IPS DF 4.7 (cell line): Measurements from ENCODE around the gene FRRS1.
"Not testable (repeated sequence)": the region's sequence is repeated elsewhere in the genome, so short reads cannot be mapped to it uniquely, and the experiment has no call there.

Experiments
- DNase-seq: peaks from one replicate; pipeline ENCODE4 v3.0.0-alpha.2; 2013; ENCODE audit warnings: low spot score; ENCODE audit errors: extremely low read depth

The FRRS1 gene

DNA sequence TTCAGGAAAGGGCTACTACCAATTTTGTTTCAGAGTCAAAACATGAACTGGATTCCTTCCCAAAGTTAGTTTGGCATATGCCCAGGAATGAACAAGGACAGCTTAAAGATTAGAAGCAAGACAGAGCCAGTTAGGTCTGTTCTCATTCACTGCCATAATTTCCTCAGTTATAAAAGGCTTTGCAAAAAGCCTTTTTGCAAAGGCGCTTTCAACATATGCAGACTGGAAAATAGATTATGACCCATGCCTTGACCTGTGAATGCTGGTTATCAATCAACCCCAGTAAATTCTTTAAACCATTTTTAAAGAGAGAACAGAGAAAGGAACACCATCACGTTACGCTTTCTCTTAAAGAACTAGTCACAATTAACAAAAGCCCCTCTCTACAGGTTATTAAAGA is 1.7 kb upstream of the FRRS1 start:
- no peak for DNase-seq

DNA sequence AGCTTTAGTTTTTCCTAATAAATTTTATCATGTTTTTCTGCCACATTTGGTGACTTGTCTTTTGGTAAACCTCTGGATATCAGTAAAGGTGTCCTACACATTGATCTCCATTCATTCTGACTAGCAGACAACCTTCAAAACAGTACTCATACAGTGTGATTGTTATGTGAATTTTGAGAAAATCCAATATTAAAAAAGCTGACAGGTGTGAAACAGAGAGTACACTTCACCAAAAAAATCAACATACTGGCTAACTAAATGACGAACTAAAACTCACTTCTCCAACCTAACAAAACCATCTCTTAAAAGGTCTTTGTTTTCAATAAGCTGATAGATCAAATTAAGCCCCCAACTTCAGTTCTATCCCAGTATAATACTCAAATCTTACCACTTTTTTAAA is 1.5 kb downstream of the FRRS1 start:
- no peak for DNase-seq

DNA sequence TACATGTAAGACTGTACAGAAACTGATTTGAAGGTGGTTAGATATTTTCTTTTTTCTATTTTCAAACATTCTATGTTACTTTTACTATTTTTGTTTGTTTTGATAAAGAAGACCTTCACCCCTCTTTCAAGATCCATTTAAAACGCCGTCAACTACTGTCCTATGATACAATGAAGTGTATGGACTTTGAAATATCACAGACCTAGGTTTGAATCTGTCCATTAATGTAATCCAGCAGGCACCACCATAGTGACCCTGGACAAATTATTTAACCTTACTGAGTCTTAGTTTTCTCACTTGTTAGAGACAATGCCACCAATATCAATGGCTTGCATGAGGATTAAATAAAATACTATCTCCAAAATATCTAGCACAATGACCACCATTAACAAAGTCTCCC is 2.0 kb downstream of the FRRS1 start:
- no peak for DNase-seq

DNA sequence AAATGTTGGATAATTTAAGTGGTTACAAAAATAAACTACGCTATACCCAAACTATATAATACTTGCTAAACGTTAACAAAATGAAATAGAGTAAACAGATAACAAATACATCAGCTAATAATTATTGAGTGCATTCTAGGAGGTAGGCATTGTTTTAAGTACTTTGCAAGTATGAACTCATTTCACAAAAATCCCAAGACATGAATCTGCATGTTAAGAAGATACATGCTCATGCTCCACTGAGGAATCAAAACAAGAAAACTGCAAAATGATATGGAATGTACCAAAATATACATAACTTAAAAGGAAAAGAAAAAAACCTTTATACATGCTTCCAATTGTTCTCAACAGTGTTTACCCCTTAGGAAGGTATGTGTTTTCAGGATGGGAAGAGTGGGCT is 2.5 kb downstream of the FRRS1 start:
- DNase-seq = no peak

DNA sequence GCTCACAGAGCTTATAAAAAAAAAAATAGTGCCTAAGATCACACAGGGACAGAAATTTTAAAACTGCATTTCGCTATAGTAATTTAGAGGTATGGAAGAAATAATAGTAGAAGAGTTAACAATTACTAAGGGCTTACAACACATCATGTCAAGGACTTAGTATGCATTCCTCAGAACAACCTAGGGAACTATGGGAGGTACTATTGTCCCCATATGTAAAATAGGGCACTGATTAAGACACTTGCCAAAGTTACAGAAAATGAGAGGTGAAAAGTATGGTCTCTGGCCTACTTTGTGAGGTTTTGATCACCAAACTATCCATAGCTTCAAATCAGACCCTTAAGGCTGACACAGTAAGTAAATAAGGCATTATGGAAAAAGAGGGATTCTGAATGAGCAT is 4.7 kb downstream of the FRRS1 start:
- DNase-seq = no peak

DNA sequence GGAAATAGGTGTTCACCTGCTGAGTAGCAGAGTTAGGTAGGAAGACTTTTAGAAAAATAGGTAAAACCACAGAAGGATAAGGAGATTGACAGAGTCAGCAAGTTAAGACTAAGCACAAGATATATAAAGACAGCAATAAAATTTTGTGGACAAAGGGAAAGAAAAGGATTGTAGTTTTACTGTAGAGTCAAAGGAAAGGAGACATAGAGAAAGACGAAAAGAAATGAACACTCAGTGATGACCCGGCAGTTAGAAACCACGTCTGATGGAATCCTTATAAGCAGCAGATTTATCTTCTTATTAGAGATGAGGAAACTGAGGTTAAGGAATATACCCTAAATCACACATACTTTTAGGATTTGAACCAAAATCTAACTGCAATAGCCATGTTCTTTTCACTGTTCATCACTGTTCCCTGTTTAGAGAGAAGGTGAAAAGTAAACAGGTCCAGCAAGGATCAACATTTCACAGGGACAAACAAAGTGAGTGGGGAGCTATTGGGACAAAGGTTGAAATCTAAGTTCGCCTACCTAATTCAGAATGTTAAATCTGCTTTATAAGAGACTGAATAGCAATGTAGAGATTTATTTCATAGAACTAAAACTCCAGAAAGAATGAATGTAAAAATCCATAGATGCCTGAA is 6.8 kb downstream of the FRRS1 start:
- DNase-seq = no peak

DNA sequence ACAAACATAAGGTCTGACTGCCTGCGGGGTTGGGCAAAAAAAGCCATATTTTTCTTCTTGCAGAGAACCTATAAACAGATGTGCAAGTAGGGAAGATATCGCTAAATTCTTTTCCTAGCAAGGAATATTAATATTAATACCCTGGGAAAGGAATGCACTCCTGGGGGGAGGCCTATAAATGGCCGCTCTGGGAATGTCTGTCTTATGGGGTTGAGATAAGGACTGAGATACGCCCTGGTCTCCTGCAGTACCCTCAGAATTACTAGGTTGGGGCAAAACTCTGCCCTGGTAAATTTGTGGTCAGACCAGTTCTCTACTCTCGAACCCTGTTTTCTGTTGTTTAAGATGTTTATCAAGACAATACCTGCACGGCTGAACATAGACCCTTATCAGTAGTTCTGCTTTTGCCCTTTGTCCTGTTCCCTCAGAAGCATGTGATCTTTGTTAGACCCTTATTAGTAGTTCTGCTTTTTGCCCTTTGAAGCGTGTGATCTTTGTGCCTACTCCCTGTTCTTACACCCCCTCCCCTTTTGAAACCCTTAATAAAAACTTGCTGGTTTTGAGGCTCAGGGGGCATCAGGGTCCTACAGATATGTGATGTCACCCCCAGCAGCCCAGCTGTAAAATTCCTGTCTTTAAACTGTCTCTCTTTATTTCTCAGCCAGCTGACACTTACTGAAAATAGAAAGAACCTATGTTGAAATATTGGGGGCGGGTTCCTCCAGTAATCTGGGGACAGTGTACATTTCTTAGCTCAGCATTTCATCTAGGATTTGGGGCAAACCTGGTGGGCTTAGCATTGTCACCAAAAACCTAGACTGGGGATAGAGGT is 7.5 kb downstream of the FRRS1 start:
- not testable (repeated sequence) for DNase-seq

DNA sequence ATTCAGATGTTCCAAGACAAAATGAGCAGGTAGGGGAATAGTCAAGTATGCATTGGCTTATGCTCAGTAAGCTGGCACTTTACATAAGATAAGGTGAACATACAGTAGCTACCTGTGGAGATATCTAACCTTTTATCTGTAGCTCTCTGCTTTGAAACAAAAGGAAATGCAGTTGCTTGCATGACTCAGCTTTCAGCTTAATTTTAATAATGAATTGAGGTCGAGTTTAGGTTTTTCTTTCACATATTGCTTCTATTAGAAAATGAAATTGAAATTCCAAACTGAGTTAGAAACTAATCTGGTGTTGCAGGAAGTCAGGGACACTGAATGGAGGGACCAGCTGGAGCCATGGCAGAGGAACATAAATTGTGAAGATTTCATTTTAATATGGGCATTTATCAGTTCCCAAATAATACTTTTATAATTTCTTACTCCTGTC is 8.3 kb downstream of the FRRS1 start:
- DNase-seq = no peak

DNA sequence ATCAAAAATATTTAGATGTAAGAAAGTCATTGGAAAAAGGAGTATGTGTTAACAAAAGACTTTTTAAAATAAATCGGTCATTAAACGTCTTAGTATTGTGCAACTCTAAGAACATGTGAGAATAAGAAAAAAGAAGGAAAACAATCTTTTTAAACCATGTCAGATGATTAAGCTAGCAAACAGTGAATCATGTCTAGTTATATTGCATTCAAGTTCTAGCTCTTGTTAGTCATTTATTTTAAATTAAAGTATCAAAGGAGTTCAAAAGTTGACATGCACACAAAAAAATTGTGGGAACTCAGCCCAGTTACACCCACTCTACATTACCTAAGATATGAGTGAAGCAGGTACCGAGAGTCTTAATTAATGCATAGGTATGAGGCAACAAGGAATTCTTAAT is 9.8 kb downstream of the FRRS1 start:
- no peak for DNase-seq

DNA sequence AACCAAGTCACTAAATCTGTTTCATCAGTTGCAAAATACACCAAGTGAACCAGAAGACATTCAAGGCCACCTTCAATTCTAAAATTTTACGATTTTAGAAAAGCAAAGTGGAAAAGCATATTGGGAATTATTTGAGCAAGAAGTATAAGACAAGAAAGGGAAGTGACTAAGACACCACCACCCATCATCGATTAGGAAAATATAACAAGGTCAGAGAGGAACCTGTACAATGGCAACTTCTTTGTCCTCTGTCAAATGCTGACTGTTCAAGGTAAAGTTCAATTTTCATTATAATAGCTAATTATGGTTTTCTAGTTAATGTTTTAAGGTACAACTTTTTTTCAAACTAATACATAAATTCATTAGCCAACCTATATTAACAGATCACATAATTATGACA is 10.8 kb downstream of the FRRS1 start:
- no peak for DNase-seq

DNA sequence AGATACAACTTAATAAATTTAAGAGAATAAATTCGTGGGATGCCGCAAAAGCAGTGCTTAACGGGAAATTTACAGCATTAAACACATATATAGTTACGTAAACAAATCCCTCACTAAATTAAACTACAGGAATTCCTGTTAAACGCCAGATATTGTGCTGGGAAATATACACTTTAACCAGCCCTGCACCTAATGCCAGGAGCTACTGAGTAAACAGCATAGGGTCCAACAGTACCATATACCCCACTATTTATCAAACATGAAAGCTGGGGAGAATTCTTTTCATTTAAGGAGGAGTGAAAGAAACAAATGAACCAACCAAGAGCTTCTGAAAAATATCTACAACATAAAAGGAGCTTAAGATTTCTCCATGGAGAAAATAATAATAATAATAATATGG is 11.7 kb downstream of the FRRS1 start:
- DNase-seq = no peak

DNA sequence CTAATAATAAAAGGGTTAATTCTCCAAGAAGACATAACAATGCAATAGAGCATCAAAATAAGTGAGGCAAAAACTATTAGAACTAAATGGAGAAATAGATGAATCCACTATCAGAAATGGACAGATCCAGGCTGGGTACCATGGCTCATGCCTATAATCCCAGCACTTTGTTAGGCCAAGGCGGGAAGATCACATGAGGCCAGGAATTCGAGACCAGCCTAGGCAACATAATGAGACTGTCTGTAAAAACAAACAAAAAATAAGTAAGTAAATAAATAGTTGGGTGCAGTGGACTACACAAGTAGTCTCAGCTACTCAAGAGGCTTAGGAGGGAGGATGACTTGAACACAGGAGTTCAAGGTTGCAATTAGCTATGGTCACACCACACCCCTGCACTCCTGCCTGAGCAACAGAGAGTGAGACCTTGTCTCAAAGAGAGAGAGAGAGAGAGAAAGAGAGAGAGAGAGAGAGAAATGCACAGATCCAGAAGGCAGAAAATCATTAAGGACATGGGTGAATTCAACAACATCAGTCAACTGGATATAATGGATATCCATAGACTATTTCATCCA is 12.3 kb downstream of the FRRS1 start:
- no peak for DNase-seq

DNA sequence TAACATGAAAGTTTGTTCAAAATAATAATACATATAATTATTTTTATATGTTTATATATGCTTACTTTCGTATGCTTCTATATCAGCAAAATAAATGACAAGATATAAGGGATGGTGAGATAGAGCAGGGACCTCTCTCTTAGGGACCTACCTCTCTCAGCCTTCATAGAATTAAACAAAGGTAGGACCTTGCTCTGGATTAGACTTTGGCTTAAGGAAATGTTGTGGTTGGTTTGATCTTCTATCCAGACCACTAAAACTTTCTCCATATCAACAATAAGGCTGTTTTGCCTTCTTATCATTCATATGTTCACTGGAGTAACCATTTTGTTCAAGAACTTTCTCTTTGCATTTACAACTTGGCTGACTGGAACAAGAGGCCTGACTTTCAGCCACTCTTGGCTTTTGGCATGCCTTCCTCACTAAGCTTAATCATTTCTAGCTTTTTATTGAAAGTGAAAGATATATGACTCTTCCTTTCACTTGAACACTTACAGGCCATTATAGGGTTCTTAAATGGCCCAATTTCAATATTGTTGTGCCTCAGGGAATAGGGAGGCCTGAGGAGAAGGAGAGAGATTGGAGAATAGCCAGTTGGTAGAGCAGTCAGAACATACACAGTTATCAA is 14.4 kb downstream of the FRRS1 start:
- no peak for DNase-seq

DNA sequence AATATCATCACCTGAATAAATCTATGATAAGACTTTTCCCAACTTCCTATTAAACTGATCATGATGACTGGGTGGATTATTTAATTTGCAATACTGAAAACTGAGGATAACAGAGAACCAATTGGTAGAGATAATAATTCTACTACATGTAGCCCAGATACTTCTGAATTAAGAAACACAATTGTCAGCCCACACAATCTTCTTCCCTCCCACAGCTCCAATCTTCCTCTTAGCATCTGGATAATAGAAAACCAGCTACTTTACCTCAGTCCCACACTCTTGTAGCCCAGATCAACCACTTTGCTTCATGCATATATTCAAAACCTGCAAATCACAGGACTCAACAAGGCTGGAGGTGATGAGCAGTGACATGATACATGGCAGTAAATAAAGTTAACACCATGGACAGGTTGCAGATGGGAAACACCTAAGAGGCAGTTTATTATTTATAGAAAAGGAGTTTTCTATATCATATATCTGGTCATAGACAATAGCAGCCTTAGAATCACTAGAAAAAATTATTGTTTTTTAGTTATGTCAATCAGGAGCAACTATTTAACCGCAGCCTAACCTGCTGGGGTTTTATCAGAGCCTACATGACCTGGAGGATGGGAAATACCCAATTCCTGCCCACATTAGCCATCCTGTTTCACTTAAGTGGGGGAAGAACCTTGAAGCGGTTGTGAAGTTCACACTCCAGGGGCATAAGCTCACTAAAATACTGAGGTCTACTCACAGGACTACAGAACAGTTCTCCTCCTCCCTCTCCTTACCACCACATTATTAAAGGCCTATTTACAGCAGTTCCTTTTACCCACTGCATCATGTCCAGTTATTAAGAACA is 16.7 kb downstream of the FRRS1 start:
- no peak for DNase-seq

DNA sequence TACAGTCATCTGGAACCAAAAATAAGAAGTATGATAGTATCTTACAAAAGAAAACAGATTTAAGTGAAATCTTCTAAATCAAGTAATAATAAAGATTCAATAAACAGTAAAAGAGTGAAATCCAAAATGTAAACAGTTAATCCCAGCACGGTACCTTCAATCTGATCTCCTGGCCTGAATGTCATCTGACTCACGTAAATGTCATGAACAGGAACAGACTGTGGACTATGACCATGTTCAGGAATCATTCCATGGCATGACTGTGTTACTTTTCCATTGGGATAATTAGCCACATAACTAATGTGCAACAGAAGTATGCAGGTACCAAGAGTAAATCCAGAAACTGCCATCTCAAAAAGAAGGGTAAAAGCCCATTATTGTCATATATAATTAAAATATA is 18.0 kb downstream of the FRRS1 start:
- DNase-seq = no peak

DNA sequence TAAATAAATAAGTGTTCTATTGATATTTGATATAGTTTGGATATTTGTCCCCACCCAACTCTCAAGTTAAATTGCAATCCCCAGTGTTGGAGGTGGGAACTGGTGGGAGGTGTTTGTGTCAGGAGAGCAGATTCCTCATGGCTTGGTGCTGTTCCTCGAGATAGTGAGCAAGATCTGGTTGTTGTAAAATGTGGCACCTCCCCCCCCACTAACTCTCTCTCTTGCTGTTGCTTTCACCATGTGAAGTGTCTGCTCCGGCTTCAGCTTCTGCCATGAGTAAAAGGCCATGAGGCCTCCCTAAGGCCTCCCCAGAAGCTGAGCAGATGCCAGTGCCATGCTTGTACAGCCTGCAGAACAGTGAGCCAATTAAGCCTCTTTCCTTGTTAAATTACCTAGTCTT is 20.8 kb downstream of the FRRS1 start:
- no peak for DNase-seq

DNA sequence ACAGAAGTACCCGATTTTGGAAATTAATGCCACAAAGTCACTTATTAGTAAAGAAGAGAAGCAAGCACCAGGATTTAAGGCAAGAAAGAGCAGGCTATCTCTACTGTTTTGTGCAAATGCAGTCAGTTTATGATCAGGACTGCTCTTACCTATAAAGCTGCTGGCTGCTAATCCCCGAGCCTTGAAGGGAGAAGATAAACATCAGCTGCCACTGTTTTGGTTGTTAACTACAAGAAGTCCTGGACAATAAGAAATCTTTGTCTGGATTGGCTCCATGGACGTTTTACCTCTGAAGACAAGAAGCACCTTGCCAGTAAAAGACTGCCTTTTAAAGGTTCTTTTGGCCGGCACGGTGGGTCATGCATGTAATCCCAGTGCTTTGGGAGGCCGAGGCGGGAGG is 21.4 kb downstream of the FRRS1 start:
- no peak for DNase-seq

DNA sequence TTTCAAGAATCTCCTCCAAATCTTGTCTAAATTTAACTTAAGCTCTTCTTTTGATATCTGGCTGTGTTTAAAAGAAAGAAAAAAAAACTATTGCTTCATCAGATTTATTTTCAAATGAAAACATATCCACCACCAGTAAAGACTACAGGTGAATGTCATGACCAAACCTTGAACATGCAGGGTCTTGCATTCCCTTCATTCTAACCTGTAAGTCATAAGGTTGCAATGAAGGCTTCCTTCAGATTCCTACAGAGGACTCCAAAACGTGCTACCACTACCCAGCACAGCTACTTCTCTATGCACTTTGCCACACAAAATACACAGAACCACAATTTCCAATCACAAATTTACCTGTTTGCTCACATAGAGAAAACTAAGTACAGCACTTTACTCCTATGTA is 26.3 kb downstream of the FRRS1 start:
- DNase-seq = no peak

DNA sequence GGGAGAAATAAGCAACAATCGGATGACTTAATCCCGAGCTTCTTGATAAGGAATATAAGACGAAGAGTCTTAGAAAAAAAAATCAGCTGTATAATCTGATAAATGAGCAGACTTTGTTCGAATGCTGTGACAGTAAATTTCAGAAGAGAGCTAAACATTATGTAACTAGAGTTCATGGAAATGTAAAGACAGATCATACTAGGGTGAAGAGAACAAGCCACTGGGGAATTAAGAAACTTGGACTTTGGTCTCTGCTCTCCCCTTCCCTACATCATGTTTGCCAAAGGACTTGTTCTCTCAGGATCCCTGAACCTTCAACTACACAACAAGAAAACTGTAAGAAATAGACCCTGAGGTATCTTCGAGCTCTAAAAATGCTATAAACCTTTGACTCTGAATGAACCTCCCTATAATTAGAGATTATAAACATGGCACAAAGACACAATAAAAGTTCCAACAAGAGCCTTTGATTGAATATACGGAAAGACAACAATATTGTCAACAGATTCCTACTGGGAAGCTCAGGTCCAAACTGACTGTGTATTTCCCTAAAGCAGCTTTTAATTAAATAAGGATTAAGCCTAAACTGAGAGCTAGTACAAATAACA is 27.5 kb downstream of the FRRS1 start:
- no peak for DNase-seq

DNA sequence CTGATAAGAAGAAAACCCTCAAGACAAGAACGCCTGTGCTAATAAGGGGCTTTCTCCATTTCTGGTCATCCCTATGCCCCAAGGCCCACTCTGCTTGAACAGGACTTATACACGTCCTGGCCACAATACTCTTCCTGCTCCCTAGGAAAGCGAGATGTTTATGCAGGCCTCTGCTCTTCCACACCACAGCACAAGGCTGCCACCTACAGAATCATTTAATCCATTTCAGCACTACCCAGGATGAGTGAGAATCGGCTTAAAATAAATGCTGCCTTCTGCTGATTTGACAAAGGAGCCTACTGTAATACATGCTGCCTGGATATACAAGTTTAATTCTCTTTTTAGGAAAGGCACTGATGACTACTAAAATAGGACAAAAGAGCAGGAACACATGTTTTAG is 29.4 kb downstream of the FRRS1 start:
- DNase-seq = peak; percentile 46

DNA sequence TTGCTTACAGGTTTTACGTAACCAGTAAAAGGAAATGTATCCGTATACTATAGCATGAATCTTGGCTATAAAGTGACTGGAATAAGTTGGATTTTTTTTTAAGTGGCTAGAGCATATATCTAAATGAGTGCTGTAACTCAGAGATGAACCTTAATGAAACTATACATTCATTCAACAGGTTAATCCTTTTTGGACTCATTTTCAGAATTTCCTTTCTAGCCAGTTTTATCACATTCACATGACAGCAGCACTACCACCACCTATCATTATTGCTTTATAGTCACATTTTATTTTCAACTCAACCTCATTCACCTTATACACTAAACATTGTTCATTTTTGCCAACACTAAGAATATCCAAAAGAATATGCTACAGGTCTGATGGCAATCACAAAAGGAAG is 30.6 kb downstream of the FRRS1 start:
- DNase-seq = no peak
